HG02571 (cell line): ENCODE measurements around the gene NCLN.
A peak's percentile ranks its signal among the peaks of the same experiment; 100 is the strongest.
"Not testable (repeated sequence)": the region's sequence is repeated elsewhere in the genome, so short reads cannot be mapped to it uniquely, and the experiment has no call there.

Source experiments
- ATAC-seq: cut with Tn5 transposase; IDR thresholded peaks from one replicate; pipeline ENCODE4 v1.9.1; 2021; ENCODE audit warnings: mild to moderate bottlenecking, moderate library complexity; ENCODE audit not compliant: unreplicated experiment

Gene NCLN

GRCh38 chr19:3154447-3154846 is 31.3 kb upstream of the NCLN start:
- not testable (repeated sequence) for ATAC-seq

GRCh38 chr19:3154957-3155736 is 30.6 kb upstream of the NCLN start:
- peak; percentile 79 for ATAC-seq

GRCh38 chr19:3157096-3157845 is 28.5 kb upstream of the NCLN start:
- no peak for ATAC-seq

GRCh38 chr19:3159565-3159964 is 26.2 kb upstream of the NCLN start:
- no peak for ATAC-seq

- ATAC-seq: no peak
These were observed 25.5 kb upstream of the NCLN start for GRCh38 chr19:3160219-3160618.

GRCh38 chr19:3161453-3161852 is 24.3 kb upstream of the NCLN start:
- ATAC-seq: no peak

- no peak for ATAC-seq
These were observed 23.1 kb upstream of the NCLN start for GRCh38 chr19:3162418-3163229.

GRCh38 chr19:3163230-3163886 is 22.4 kb upstream of the NCLN start:
- ATAC-seq: no peak

- no peak for ATAC-seq
These were observed 21.8 kb upstream of the NCLN start for GRCh38 chr19:3163943-3164342.

GRCh38 chr19:3167533-3168272 is 18.0 kb upstream of the NCLN start:
- no peak for ATAC-seq

- no peak for ATAC-seq
These were observed 13.6 kb upstream of the NCLN start for GRCh38 chr19:3171894-3172672.

GRCh38 chr19:3172673-3173000 is 13.1 kb upstream of the NCLN start:
- ATAC-seq: not testable (repeated sequence)

GRCh38 chr19:3175781-3176714 is 9.7 kb upstream of the NCLN start:
- ATAC-seq: no peak

GRCh38 chr19:3176715-3177501 is 8.8 kb upstream of the NCLN start:
- no peak for ATAC-seq

GRCh38 chr19:3178377-3178972 is 7.3 kb upstream of the NCLN start, which contains the start of gene S1PR4:
Gene S1PR4, plus strand, starts transcription at chr19:3178769. Its CDS starts 24 bp downstream, at chr19:3178793.
- ATAC-seq: no peak

- no peak for ATAC-seq
These were observed 6.6 kb upstream of the NCLN start for GRCh38 chr19:3178973-3179738.
